Measurements from ENCODE around the gene HBB. TPM values are rescaled to one million over a fixed set of nuclear protein-coding genes. Genes with fewer than 3 reads are reported as not detected.

HBB gene
- total and polyA plus RNA-seq, 2 donors (not counting 1 experiment from before 2014, with no cell fraction given): 0.22 TPM; not detected in 1

GRCh38 chr11:5241458-5241857 is 14.6 kb upstream of the HBB start:
- no peak for DNase-seq (ENCODE audit: low read depth in 2 of 2)

GRCh38 chr11:5240458-5240857 is 13.6 kb upstream of the HBB start:
- no peak overlapping the region for H3K4me3 ChIP-seq (replicated peaks in 1 of 4; ENCODE audit: control extremely low read depth in 1 of 4, insufficient read depth in 1 of 4, low read depth in 3 of 4, low read length in 4 of 4)
- H3K36me3 ChIP-seq (ENCODE audit: control insufficient read depth, insufficient read depth, low read length): no peaks in the 10 kb centered on the region
- no peaks in the 10 kb centered on the region for H3K27me3 ChIP-seq (ENCODE audit: control insufficient read depth, insufficient read depth, low read length)
- no peak for TF ChIP-seq EZH2 (IDR thresholded peaks at IDR 0.05; ENCODE audit: low read length, missing control alignments)
- no peak for TF ChIP-seq CTCF (conservative IDR thresholded peaks at IDR 0.05 in 1 of 2, IDR thresholded peaks at IDR 0.05 in 1 of 2; ENCODE audit: low read depth in 1 of 2, low read length in 2 of 2)
- H4K20me1 ChIP-seq (ENCODE audit: control insufficient read depth, extremely low read depth, insufficient read depth, low read length): no peaks in the 10 kb centered on the region
- no peaks in the 10 kb centered on the region for H3K79me2 ChIP-seq (ENCODE audit: control insufficient read depth, insufficient read depth, low read length)
- H3K4me2 ChIP-seq (ENCODE audit: extremely low read depth, insufficient read depth, low read length): no peak overlapping the region
- H3K4me1 ChIP-seq (ENCODE audit: control insufficient read depth, extremely low read depth, insufficient read depth, low read length): peaks cover 2% of the 10 kb centered on the region
- H2AFZ ChIP-seq (ENCODE audit: low read length): no peak overlapping the region
- H3K27ac ChIP-seq (ENCODE audit: insufficient read depth, low read length): no peak overlapping the region
- H3K9ac ChIP-seq (ENCODE audit: insufficient read depth, low read length): no peak overlapping the region
- H3K9me3 ChIP-seq (ENCODE audit: control insufficient read depth, insufficient read depth, low read depth, low read length): no peaks in the 10 kb centered on the region
- no peak for DNase-seq (ENCODE audit: low read depth in 2 of 2)

More at GRCh38 chr11:5241458-5241857, 14.6 kb upstream of the HBB start:
- no peaks in the 10 kb centered on the region for H4K20me1 ChIP-seq (ENCODE audit: control insufficient read depth, extremely low read depth, insufficient read depth, low read length)
- H3K4me2 ChIP-seq (ENCODE audit: extremely low read depth, insufficient read depth, low read length): no peak overlapping the region
- H3K36me3 ChIP-seq (ENCODE audit: control insufficient read depth, insufficient read depth, low read length): no peaks in the 10 kb centered on the region
- H3K4me3 ChIP-seq (replicated peaks in 1 of 4; ENCODE audit: control extremely low read depth in 1 of 4, insufficient read depth in 1 of 4, low read depth in 3 of 4, low read length in 4 of 4): no peak overlapping the region
- H3K9me3 ChIP-seq (ENCODE audit: control insufficient read depth, insufficient read depth, low read depth, low read length): no peaks in the 10 kb centered on the region
- peaks cover 2% of the 10 kb centered on the region for H3K4me1 ChIP-seq (ENCODE audit: control insufficient read depth, extremely low read depth, insufficient read depth, low read length)
- H3K27me3 ChIP-seq (ENCODE audit: control insufficient read depth, insufficient read depth, low read length): no peaks in the 10 kb centered on the region
- H3K9ac ChIP-seq (ENCODE audit: insufficient read depth, low read length): no peak overlapping the region
- no peaks in the 10 kb centered on the region for H3K79me2 ChIP-seq (ENCODE audit: control insufficient read depth, insufficient read depth, low read length)
- TF ChIP-seq EZH2 (IDR thresholded peaks at IDR 0.05; ENCODE audit: low read length, missing control alignments) (no peak), CTCF (conservative IDR thresholded peaks at IDR 0.05 in 1 of 2, IDR thresholded peaks at IDR 0.05 in 1 of 2; ENCODE audit: low read depth in 1 of 2, low read length in 2 of 2) (no peak)
- no peak overlapping the region for H2AFZ ChIP-seq (ENCODE audit: low read length)
- no peak overlapping the region for H3K27ac ChIP-seq (ENCODE audit: insufficient read depth, low read length)

GRCh38 chr11:5240056-5240455 is 13.2 kb upstream of the HBB start:
- H3K79me2 ChIP-seq (ENCODE audit: control insufficient read depth, insufficient read depth, low read length): no peaks in the 10 kb centered on the region
- no peaks in the 10 kb centered on the region for H3K27me3 ChIP-seq (ENCODE audit: control insufficient read depth, insufficient read depth, low read length)
- H3K27ac ChIP-seq (ENCODE audit: insufficient read depth, low read length): no peak overlapping the region
- no peak overlapping the region for H3K9ac ChIP-seq (ENCODE audit: insufficient read depth, low read length)
- H2AFZ ChIP-seq (ENCODE audit: low read length): no peak overlapping the region
- H3K4me1 ChIP-seq (ENCODE audit: control insufficient read depth, extremely low read depth, insufficient read depth, low read length): peaks cover 2% of the 10 kb centered on the region
- no peak overlapping the region for H3K4me2 ChIP-seq (ENCODE audit: extremely low read depth, insufficient read depth, low read length)
- no peak for TF ChIP-seq EZH2 (IDR thresholded peaks at IDR 0.05; ENCODE audit: low read length, missing control alignments)
- no peak for TF ChIP-seq CTCF (conservative IDR thresholded peaks at IDR 0.05 in 1 of 2, IDR thresholded peaks at IDR 0.05 in 1 of 2; ENCODE audit: low read depth in 1 of 2, low read length in 2 of 2)
- H3K36me3 ChIP-seq (ENCODE audit: control insufficient read depth, insufficient read depth, low read length): no peaks in the 10 kb centered on the region
- H3K9me3 ChIP-seq (ENCODE audit: control insufficient read depth, insufficient read depth, low read depth, low read length): no peaks in the 10 kb centered on the region
- DNase-seq (ENCODE audit: low read depth in 2 of 2): no peak
- no peak overlapping the region for H3K4me3 ChIP-seq (replicated peaks in 1 of 4; ENCODE audit: control extremely low read depth in 1 of 4, insufficient read depth in 1 of 4, low read depth in 3 of 4, low read length in 4 of 4)
- H4K20me1 ChIP-seq (ENCODE audit: control insufficient read depth, extremely low read depth, insufficient read depth, low read length): no peaks in the 10 kb centered on the region

Data from fibroblast of lung (primary cell).